NCI-H1105 treated with DMSO at 0.1 percent for 48 hours (cell line): ENCODE measurements around the gene PLA2G6.

Source experiments
- DNase-seq: peaks from one replicate; lab custom pipeline; 2025; lab: John Stamatoyannopoulos, UW

The PLA2G6 gene

GRCh38 chr22:38213990-38214301 is 32.3 kb upstream of the PLA2G6 start:
- no peak for DNase-seq

- no peak for DNase-seq
Observed at GRCh38 chr22:38213319-38213989, 31.8 kb upstream of the PLA2G6 start.

GRCh38 chr22:38212442-38212841 is 30.8 kb upstream of the PLA2G6 start:
- DNase-seq: no peak

GRCh38 chr22:38211556-38211955 is 29.9 kb upstream of the PLA2G6 start:
- no peak for DNase-seq

- no peak for DNase-seq
Observed at GRCh38 chr22:38208551-38208968, 26.9 kb upstream of the PLA2G6 start.

GRCh38 chr22:38207898-38208432 is 26.3 kb upstream of the PLA2G6 start:
- no peak for DNase-seq

GRCh38 chr22:38205261-38206128 is 23.9 kb upstream of the PLA2G6 start:
- DNase-seq: no peak

GRCh38 chr22:38204784-38205183 is 23.2 kb upstream of the PLA2G6 start:
- no peak for DNase-seq

- DNase-seq: no peak
Observed at GRCh38 chr22:38203855-38204514, 22.4 kb upstream of the PLA2G6 start.

GRCh38 chr22:38203090-38203810 is 21.6 kb upstream of the PLA2G6 start:
- peak; percentile 27 for DNase-seq

GRCh38 chr22:38202437-38203089 is 20.9 kb upstream of the PLA2G6 start:
- DNase-seq: peak; percentile 46

GRCh38 chr22:38201711-38202436 is 20.2 kb upstream of the PLA2G6 start, which contains the start of gene MAFF:
Gene MAFF (plus strand): TSS chr22:38201994. CDS start chr22:38213854, 11,860 bp downstream.
- peak; percentile 83 for DNase-seq

GRCh38 chr22:38201371-38201710 is 19.7 kb upstream of the PLA2G6 start:
- no peak for DNase-seq

- no peak for DNase-seq
Observed at GRCh38 chr22:38199826-38200559, 18.4 kb upstream of the PLA2G6 start.

GRCh38 chr22:38196791-38197419 is 15.3 kb upstream of the PLA2G6 start:
- no peak for DNase-seq

GRCh38 chr22:38193580-38193979 is 11.9 kb upstream of the PLA2G6 start:
- no peak for DNase-seq

- no peak for DNase-seq
Observed at GRCh38 chr22:38192475-38192863, 10.8 kb upstream of the PLA2G6 start.

GRCh38 chr22:38191731-38192474 is 10.3 kb upstream of the PLA2G6 start:
- no peak for DNase-seq

GRCh38 chr22:38191055-38191454 is 9.4 kb upstream of the PLA2G6 start:
- DNase-seq: no peak
